Mucosa of stomach (tissue), 1 donor: ENCODE data around the gene SSR1.
A peak's percentile ranks its signal among the peaks of the same experiment; 100 is the strongest.

Experiments used
- H3K27me3 ChIP-seq: one replicate; pipeline ENCODE4 v1.7.0; 2013; ENCODE audit warnings: mild to moderate bottlenecking, low read length; ENCODE audit not compliant: control insufficient read depth, insufficient read depth
- H3K36me3 ChIP-seq: one replicate; pipeline ENCODE4 v1.7.0; 2013; ENCODE audit warnings: low read length; ENCODE audit not compliant: control insufficient read depth, insufficient read depth
- H3K4me1 ChIP-seq: one replicate; pipeline ENCODE4 v1.7.0; 2013; ENCODE audit warnings: mild to moderate bottlenecking, low read length; ENCODE audit not compliant: control insufficient read depth, insufficient read depth
- H3K4me3 ChIP-seq: one replicate; pipeline ENCODE4 v1.7.0; 2013; ENCODE audit warnings: low read length
- H3K9ac ChIP-seq: one replicate; pipeline ENCODE4 v1.7.0; 2013; ENCODE audit warnings: mild to moderate bottlenecking, low read length, moderate library complexity
- H3K9me3 ChIP-seq: one replicate; pipeline ENCODE4 v1.7.0; 2013; ENCODE audit warnings: mild to moderate bottlenecking, low read length, moderate library complexity; ENCODE audit not compliant: control insufficient read depth
- donor health status: Pancreatic carcinoma.

The SSR1 gene

GRCh38 chr6:7260291-7261031, 52.5 kb downstream of the SSR1 start:
- H3K9ac ChIP-seq, result peak overlapping the region; percentile 76
- no peaks in the 10 kb centered on the region for H3K36me3 ChIP-seq
- no peaks in the 10 kb centered on the region for H3K9me3 ChIP-seq
- H3K4me1 ChIP-seq, result peaks cover 15% of the 10 kb centered on the region
- peak overlapping the region; percentile 88 for H3K4me3 ChIP-seq
- H3K27me3 ChIP-seq, result no peaks in the 10 kb centered on the region

- Histone ChIP-seq H3K27me3 (no peaks in the 10 kb centered on the region), H3K4me3 (no peak overlapping the region), H3K9me3 (no peaks in the 10 kb centered on the region), H3K4me1 (peaks cover 15% of the 10 kb centered on the region), H3K9ac (no peak overlapping the region), H3K36me3 (no peaks in the 10 kb centered on the region)
Observed at GRCh38 chr6:7258231-7258763, 54.7 kb downstream of the SSR1 start.

DNA sequence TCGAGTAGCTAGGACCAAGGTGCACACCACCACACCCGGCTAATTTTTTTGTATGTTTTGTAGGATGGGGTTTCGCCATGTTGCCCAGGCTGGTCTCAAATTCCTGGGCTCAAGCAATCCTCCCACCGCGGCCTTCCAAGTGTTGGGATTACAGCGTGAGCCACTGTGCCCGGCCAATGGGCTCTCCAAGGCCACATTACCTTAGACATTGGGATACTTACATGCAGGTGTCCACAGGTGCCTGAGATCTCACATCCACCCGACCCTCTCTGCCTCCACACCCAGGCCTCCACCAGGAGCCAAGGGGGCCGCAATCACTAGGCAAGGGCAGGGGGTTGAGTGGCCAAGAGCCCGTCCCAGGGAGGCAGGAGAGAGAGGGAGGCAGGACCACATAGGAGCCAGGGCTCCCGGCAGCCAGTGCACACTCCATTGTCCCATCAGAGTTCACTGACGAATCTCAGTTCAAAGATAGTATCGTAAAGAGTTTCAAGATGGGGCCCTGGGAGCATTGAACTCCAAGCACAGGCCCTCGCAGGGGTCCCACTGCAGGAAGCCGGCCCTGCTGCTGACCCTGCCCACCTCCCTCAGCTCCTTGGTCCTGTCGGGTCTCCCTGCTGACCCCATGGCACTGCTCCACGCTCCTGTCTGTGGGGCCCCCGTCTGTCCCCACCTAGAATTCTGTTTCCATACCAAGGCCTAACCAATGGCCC, 55.3 kb downstream of the SSR1 start:
- no peaks in the 10 kb centered on the region for H3K27me3 ChIP-seq
- no peaks in the 10 kb centered on the region for H3K9me3 ChIP-seq
- no peak overlapping the region for H3K4me3 ChIP-seq
- H3K36me3 ChIP-seq, result no peaks in the 10 kb centered on the region
- no peak overlapping the region for H3K9ac ChIP-seq
- H3K4me1 ChIP-seq, result peaks cover 15% of the 10 kb centered on the region

DNA sequence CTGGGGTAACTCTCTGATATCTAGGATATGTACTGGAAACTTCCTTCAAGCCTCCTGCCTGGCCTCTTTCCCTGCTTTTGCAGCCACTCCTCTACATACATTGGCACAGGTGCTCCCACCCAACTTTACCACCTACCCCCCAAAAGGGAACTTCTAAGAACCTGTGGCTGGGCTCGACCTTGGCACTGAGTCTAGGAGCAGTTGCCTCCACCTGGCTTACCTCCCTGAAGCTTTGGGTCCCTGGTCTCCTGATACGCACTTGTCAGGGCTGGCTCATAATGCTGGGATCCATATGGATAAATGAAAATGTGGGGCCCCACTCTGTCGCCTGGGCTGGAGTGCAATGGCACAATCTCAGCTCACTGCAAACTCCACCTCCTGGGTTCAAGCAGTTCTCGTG, 56.2 kb downstream of the SSR1 start:
- no peaks in the 10 kb centered on the region for H3K36me3 ChIP-seq

GRCh38 chr6:7255918-7256317, 57.1 kb downstream of the SSR1 start:
- H3K4me1 ChIP-seq, result peaks cover 6% of the 10 kb centered on the region
- no peaks in the 10 kb centered on the region for H3K9me3 ChIP-seq
- H3K9ac ChIP-seq, result no peak overlapping the region
- H3K4me3 ChIP-seq, result no peak overlapping the region
- H3K27me3 ChIP-seq, result no peaks in the 10 kb centered on the region
- H3K36me3 ChIP-seq, result no peaks in the 10 kb centered on the region

More for the DNA sequence above, 56.2 kb downstream of the SSR1 start:
- Histone ChIP-seq H3K4me1 (peaks cover 12% of the 10 kb centered on the region), H3K27me3 (no peaks in the 10 kb centered on the region), H3K9me3 (no peaks in the 10 kb centered on the region), H3K9ac (no peak overlapping the region), H3K4me3 (no peak overlapping the region)

DNA sequence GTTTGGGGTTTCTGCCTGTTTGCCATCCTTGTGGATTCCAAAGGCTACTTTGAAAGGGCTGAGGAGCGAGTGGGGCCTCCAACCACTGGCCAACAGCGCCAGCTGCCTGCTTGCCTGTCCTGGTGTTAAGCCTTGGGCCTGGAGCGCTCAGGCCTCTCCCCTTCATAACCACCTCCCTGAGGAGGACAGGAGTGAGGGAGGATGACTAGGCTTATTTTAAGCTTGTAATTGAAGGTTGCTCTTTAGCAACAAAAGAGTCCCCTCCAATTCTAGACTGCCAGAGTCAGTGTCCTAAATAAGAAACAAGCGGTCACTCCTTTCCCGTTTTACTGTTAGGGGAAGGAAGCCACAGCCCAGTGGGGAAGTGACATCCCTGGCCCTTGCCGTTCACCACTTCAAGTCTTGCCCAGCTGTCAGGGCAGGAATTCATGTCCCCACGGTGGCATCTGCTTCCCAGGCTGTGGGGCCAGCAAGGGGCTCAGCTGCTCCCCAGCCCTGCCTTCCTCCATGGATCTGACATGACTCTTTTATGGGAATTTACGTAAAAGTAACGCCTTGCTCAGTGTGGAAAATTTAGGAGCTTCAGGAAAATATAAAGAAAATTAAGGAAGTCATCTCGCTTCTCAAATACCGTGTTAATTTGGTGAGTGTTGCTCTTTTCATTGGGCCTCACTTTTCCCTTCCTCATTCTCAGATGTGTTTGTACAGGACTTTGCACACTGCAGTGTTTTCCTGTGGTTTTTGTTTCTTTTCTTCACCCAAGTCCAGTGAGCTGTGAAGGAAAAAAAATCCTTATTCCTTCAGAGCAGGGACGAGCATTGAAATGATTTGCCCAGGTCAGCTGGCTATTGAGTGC, 57.8 kb downstream of the SSR1 start:
- Histone ChIP-seq H3K9me3 (no peaks in the 10 kb centered on the region), H3K27me3 (no peaks in the 10 kb centered on the region), H3K4me1 (peaks cover 4% of the 10 kb centered on the region), H3K36me3 (no peaks in the 10 kb centered on the region), H3K9ac (no peak overlapping the region), H3K4me3 (no peak overlapping the region)

DNA sequence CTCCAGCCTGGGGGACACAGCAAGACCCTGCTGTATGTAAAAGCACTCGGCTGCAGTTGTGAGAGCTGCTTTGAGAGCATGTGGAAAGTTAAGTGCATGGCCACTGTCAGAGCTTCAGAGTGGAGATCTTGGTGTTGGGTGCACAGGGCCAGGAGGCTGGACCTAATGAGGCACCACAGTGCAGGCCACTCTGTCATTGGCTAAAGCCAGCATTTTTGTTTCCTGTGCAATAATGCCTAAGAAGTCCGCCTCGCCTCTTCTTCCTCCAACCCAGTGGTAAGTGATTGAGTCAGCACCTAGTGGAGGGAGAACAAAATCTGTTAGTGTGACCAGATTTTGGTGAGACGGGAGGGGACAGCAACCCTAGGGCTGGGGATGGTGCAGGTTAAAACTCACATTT, 60.6 kb downstream of the SSR1 start:
- Histone ChIP-seq H3K9me3 (no peaks in the 10 kb centered on the region), H3K4me1 (peaks cover 7% of the 10 kb centered on the region), H3K4me3 (no peak overlapping the region), H3K9ac (no peak overlapping the region), H3K27me3 (no peaks in the 10 kb centered on the region), H3K36me3 (peaks cover 12% of the 10 kb centered on the region)

- H3K9ac ChIP-seq, result no peak overlapping the region
- no peak overlapping the region for H3K4me3 ChIP-seq
- H3K4me1 ChIP-seq, result peaks cover 7% of the 10 kb centered on the region
- no peaks in the 10 kb centered on the region for H3K9me3 ChIP-seq
- peaks cover 13% of the 10 kb centered on the region for H3K36me3 ChIP-seq
- no peaks in the 10 kb centered on the region for H3K27me3 ChIP-seq
Observed at GRCh38 chr6:7251646-7252260, 61.2 kb downstream of the SSR1 start.

GRCh38 chr6:7250812-7251211, 62.2 kb downstream of the SSR1 start:
- H3K27me3 ChIP-seq, result no peaks in the 10 kb centered on the region
- no peak overlapping the region for H3K4me3 ChIP-seq
- H3K9ac ChIP-seq, result no peak overlapping the region
- peaks cover 17% of the 10 kb centered on the region for H3K36me3 ChIP-seq
- no peaks in the 10 kb centered on the region for H3K9me3 ChIP-seq
- H3K4me1 ChIP-seq, result peaks cover 7% of the 10 kb centered on the region

GRCh38 chr6:7249946-7250643, 62.9 kb downstream of the SSR1 start:
- H3K9ac ChIP-seq, result no peak overlapping the region
- H3K27me3 ChIP-seq, result no peaks in the 10 kb centered on the region
- H3K4me3 ChIP-seq, result no peak overlapping the region
- H3K36me3 ChIP-seq, result peaks cover 17% of the 10 kb centered on the region
- peaks cover 7% of the 10 kb centered on the region for H3K4me1 ChIP-seq
- no peaks in the 10 kb centered on the region for H3K9me3 ChIP-seq

DNA sequence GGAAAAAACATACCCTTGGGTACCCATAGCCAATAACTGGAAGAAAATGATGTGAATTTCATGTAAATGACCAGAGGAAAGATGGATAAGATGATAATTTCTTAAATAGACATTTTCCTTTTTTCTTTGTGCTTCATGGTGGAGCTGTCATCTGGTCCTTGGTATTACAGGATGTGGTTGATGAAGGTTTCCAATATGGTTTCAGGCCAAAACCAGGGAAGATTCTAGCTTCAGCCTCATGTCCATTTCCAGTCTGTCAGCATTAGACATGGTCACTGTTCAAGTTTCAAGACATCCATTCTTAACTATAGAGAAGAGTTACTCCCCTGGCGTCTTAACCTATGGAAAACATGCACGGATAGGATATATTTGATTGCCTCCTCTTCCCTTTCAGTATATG, 63.6 kb downstream of the SSR1 start:
- H3K9me3 ChIP-seq, result no peaks in the 10 kb centered on the region
- H3K9ac ChIP-seq, result no peak overlapping the region
- peaks cover 7% of the 10 kb centered on the region for H3K4me1 ChIP-seq
- H3K36me3 ChIP-seq, result peaks cover 17% of the 10 kb centered on the region
- H3K4me3 ChIP-seq, result no peak overlapping the region
- H3K27me3 ChIP-seq, result no peaks in the 10 kb centered on the region
